Kidney (tissue), 14 donors: ENCODE results near the gene KCNQ1OT1. TPM values are rescaled to one million over a fixed set of nuclear protein-coding genes. Genes with fewer than 3 reads are reported as not detected.

Experiments used
- DNase-seq, 5 donors: peaks; one replicate each; pipeline ENCODE4 v3.0.0-alpha.2; 2013 to 2020
- FAIRE-seq: peaks from 2 replicates; lab custom pipeline; 2012; peaks lifted over from hg19 to GRCh38; lab: Jason Lieb, UNC
- H3K27ac ChIP-seq, 2 donors: one replicate each; pipeline ENCODE4 v1.7.0; 2013; ENCODE audit warnings: low read depth in 2 of 2, low read length in 2 of 2, inconsistent platforms in 1 of 2
- H3K27me3 ChIP-seq: one replicate; pipeline ENCODE4 v1.7.1; 2013; ENCODE audit warnings: low read length, inconsistent platforms; ENCODE audit not compliant: control insufficient read depth, insufficient read depth
- H3K36me3 ChIP-seq, 3 donors: one replicate each; pipeline versions ENCODE4 v1.7.0 to v1.7.1; 2013; ENCODE audit warnings: low read length in 3 of 3, control low read depth in 1 of 3, inconsistent platforms in 1 of 3; ENCODE audit not compliant: insufficient read depth in 3 of 3, control insufficient read depth in 2 of 3
- H3K4me1 ChIP-seq, 3 donors: one replicate each; pipeline versions ENCODE4 v1.7.0 to v1.7.1; 2013; ENCODE audit warnings: low read length in 3 of 3, inconsistent platforms in 1 of 3, low read depth in 1 of 3; ENCODE audit not compliant: control insufficient read depth in 2 of 3, insufficient read depth in 2 of 3
- H3K4me3 ChIP-seq, 3 donors: one replicate each; pipeline versions ENCODE4 v1.7.0 to v1.8.1; 2013; ENCODE audit warnings: low read length in 3 of 3, control low read depth in 1 of 3, inconsistent platforms in 1 of 3
- H3K9ac ChIP-seq, 3 donors: one replicate each; pipeline versions ENCODE4 v1.7.0 to v1.7.1; 2013; ENCODE audit warnings: low read length in 3 of 3, control low read depth in 1 of 3, inconsistent platforms in 1 of 3
- H3K9me3 ChIP-seq, 3 donors: one replicate each; pipeline versions ENCODE4 v1.7.0 to v1.7.1; 2013; ENCODE audit warnings: low read length in 3 of 3, control low read depth in 1 of 3, inconsistent platforms in 1 of 3; ENCODE audit not compliant: control insufficient read depth in 2 of 3, insufficient read depth in 1 of 3
- intact Hi-C: fragments of 100-400 bp; cut with DNase I; formaldehyde crosslinking; loops from one replicate; pipeline ENCODE4 v1.11.1; 2022
- polyA plus RNA-seq: library from polyadenylated mRNA; stranded (reverse); fragments of 350-450 nt; fragmentation: Illumina TruSeq; extraction: RNeasy Lipid Tissue Mini Kit (QIAGEN cat#74804); gene quantifications from one replicate; pipeline ENCODE4 v1.2.3, GENCODE V29; 2014; ENCODE audit warnings: low read depth, low replicate concordance; ENCODE audit not compliant: insufficient read depth
- total RNA-seq: library from RNA; stranded (reverse); fragmentation: NEBNext Ultra II Directional; extraction: Animal tissue kit (Norgen Biotek cat#: 25700); gene quantifications from one replicate; pipeline ENCODE4 v1.2.1, GENCODE V29; 2021
- TF ChIP-seq, protein P1 (sequence below): IDR thresholded peaks from 3 replicates; pipeline ENCODE4 v1.5.1; 2012; ENCODE audit warnings: mild to moderate bottlenecking, moderate library complexity, borderline replicate concordance; ENCODE audit not compliant: insufficient read depth; ENCODE audit errors: extremely low read depth
- donor health status: control.
- donor health status: control.
- donor health status: control.
- donor health status: control.
- donor health status: control.
- donor health status: DM: yes; HTN: yes; CAD: no.
- donor health status: Normal renal cell carcinoma (clear cell type).

Gene KCNQ1OT1
- total and polyA plus RNA-seq, 2 donors from 2014 or later: 0.22 to 4.4 TPM

DNA sequence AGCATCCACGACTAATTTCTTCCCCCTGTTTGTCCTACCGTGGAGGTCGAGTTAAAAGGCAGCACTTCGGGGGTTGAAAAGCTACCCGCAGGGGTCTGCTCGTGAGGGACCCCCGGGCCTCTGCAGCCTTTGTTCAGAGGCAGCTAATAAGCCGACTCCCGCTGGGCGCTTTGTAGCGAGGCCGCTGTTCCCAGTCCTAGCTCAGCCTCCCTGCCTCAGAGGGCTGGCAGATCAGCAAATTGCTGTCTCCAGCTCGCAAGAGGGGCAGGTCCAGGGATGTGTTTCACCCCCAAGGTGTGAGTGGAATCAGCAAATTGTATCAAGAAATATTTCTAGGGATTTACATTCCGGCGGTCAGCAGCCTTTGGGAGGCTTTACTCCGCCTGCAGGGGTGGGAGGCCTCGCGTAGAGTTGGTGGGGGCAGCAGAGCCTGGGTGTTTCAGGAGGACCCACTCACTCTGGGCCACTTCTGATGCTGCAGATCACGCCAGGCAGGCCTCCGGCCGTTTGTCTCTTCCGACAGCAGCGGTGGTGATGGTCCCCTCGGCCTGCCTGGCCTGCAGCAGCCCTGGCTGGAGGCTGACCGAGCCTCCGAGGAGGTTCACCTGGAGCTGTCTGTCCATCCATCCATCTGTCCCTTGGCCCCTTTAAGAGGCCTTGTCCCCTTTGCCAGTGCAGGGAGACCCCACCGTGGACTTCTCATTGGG lies 21.6 kb upstream of the KCNQ1OT1 start:
- H3K4me1 ChIP-seq: peaks cover 0 to 13% (median 13%) of the 10 kb centered on the region in 3 donors
- H3K27ac ChIP-seq: no peak overlapping the region
- DNase-seq: peak in 1 of 5 donors; percentile 71
- FAIRE-seq: no peak
- no peaks in the 10 kb centered on the region for H3K9me3 ChIP-seq
- no peak overlapping the region for H3K9ac ChIP-seq
- no peaks in the 10 kb centered on the region for H3K36me3 ChIP-seq
- no peak overlapping the region for H3K4me3 ChIP-seq
- TF ChIP-seq, protein P1, sequence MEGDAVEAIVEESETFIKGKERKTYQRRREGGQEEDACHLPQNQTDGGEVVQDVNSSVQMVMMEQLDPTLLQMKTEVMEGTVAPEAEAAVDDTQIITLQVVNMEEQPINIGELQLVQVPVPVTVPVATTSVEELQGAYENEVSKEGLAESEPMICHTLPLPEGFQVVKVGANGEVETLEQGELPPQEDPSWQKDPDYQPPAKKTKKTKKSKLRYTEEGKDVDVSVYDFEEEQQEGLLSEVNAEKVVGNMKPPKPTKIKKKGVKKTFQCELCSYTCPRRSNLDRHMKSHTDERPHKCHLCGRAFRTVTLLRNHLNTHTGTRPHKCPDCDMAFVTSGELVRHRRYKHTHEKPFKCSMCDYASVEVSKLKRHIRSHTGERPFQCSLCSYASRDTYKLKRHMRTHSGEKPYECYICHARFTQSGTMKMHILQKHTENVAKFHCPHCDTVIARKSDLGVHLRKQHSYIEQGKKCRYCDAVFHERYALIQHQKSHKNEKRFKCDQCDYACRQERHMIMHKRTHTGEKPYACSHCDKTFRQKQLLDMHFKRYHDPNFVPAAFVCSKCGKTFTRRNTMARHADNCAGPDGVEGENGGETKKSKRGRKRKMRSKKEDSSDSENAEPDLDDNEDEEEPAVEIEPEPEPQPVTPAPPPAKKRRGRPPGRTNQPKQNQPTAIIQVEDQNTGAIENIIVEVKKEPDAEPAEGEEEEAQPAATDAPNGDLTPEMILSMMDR: no peak
- no peaks in the 10 kb centered on the region for H3K27me3 ChIP-seq
- intact Hi-C loops: no loop called here

DNA sequence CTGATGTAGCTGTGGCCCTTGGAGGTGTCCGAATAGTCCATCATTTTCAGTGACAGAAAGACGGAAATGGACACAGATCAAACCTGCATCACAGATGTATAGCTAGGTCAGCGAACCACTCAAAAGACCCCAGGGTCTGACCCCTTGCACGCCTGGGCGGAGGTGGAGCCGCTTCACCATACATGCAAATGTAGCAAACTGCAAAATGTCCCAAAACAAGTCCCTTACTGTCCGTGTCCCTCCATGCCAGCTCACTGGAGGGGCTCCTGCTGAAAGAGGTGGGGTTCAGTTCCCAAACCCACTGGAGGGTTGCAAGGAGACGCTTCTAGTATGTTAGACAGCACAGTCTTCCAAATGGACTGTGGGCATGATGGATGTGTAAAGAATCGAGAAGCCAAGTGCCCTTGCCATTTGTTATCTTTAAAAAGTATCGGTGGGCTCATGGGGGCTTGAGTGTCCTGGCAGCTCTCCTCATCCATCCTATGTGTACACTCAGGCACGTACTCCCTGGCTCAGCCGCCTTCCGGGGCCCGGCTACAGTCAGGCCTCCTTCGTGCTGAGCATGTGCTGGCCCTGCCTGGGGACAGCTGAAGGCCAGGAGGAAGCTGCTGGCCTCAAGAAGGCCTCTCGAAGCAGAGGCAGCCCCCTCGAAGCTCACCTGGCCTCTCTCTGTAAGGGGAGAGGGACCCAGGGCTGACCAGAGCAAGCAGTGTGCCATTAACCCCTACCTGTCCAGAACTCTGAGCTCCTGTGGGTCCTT lies 20.2 kb upstream of the KCNQ1OT1 start:
- DNase-seq: peak in 2 of 5 donors; percentile 39 to 59
- H3K9ac ChIP-seq: no peak overlapping the region
- H3K36me3 ChIP-seq: no peaks in the 10 kb centered on the region
- H3K27me3 ChIP-seq: no peaks in the 10 kb centered on the region
- TF ChIP-seq, protein P1: no peak
- no peak overlapping the region for H3K4me3 ChIP-seq
- peaks cover 0 to 4% (median 3%) of the 10 kb centered on the region in 3 donors for H3K4me1 ChIP-seq
- intact Hi-C loops: no loop called here
- no peak for FAIRE-seq
- no peaks in the 10 kb centered on the region for H3K9me3 ChIP-seq
- H3K27ac ChIP-seq: no peak overlapping the region

DNA sequence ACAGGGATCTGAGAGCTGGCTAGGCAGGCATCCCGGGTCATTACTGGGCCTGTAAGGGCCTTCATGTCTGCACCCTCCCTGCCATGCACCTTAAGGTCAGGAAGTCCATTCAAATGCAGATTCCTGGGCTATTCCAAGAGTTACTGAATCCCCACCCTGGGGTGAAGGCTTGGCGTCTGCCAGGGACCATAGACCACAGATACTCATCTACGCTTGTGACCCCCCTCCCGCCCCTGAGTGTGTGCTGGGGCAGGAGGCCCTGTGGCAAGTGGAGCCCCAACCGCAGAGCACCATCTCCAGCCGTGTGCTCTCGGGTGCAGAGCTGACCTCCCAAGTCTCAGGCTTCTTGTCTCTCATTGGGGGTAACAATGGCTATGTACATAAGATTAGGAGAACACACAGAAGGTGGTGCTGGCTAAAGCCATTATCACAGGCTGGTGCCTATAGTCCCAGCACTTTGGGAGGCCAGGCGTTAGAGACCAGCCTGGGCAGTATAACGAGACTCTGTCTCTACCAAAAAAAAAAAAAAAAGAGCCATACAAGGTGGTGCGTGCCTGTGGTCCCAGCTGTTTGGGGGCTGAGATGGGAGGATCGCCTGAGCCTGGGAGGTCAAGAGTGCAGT lies 19.1 kb upstream of the KCNQ1OT1 start:
- Histone ChIP-seq H3K9me3 (no peaks in the 10 kb centered on the region), H3K27ac (no peak overlapping the region), H3K27me3 (no peaks in the 10 kb centered on the region), H3K4me1 (no peaks in the 10 kb centered on the region), H3K4me3 (no peak overlapping the region), H3K36me3 (no peaks in the 10 kb centered on the region), H3K9ac (no peak overlapping the region)
- FAIRE-seq (no peak), DNase-seq (peak in 2 of 5 donors; percentile 28 to 45)
- intact Hi-C loops: no loop called here
- TF ChIP-seq, protein P1: no peak
